Caco-2 (cell line): ENCODE measurements around the gene LRIG1. TPM values are rescaled to one million over a fixed set of nuclear protein-coding genes. Genes with fewer than 3 reads are reported as not detected.

Experiments used
- BruUV-seq: library from RNA; stranded (reverse); fragments of 400-500 nt; replicated peaks from 2 replicates; lab custom pipeline; 2021; lab: Mats Ljungman, UMichigan
- CTCF ChIA-PET: fragments of 300-600 bp; sonication (Branson Sonifier 250); formaldehyde crosslinking; loops from one replicate; lab custom pipeline; 2022; ENCODE audit warnings: antibody characterized with exemption; lab: Charles Lee
- POLR2A ChIA-PET: fragments of 300-600 bp; sonication (Branson Sonifier 250); formaldehyde crosslinking; loops from one replicate; lab custom pipeline; 2022; ENCODE audit warnings: antibody characterized with exemption; lab: Charles Lee
- DNase-seq, 2 experiments: peaks; one replicate each; pipeline versions ENCODE4 v3.0.0 to v3.0.0-alpha.2; 2020 to 2022
- H3K27me3 ChIP-seq: replicated peaks from 2 replicates; pipeline ENCODE4 v1.6.0; 2011; ENCODE audit warnings: low read length; ENCODE audit not compliant: control insufficient read depth, insufficient read depth
- H3K36me3 ChIP-seq: 2 replicates; pipeline ENCODE4 v1.5.1; 2011; ENCODE audit warnings: low read length; ENCODE audit not compliant: control insufficient read depth, insufficient read depth
- H3K4me1 ChIP-seq: fragments of 250-450 bp; sonication (Bioruptor Pico); 2 replicates; pipeline ENCODE4 v1.5.1; 2020; ENCODE audit warnings: mild to moderate bottlenecking
- H3K4me3 ChIP-seq: 2 replicates; pipeline ENCODE4 v1.5.1; 2011; ENCODE audit warnings: low read depth, mild to moderate bottlenecking, control low read depth, low read length
- H3K9me3 ChIP-seq: fragments of 250-450 bp; sonication (Bioruptor Pico); 2 replicates; pipeline ENCODE4 v1.5.1; 2020; ENCODE audit warnings: mild to moderate bottlenecking, moderate library complexity
- H3K27ac Mint-ChIP-seq: one replicate; pipeline ENCODE4 v1.8.0; 2022; ENCODE audit warnings: mixed read lengths; ENCODE audit not compliant: unreplicated experiment
- H3K27me3 Mint-ChIP-seq: one replicate; pipeline ENCODE4 v1.8.0; 2022; ENCODE audit warnings: mixed read lengths; ENCODE audit not compliant: insufficient read depth, unreplicated experiment
- H3K36me3 Mint-ChIP-seq: one replicate; pipeline ENCODE4 v1.8.0; 2022; ENCODE audit warnings: mild to moderate bottlenecking, mixed read lengths; ENCODE audit not compliant: insufficient read depth, unreplicated experiment
- H3K4me1 Mint-ChIP-seq: one replicate; pipeline ENCODE4 v1.8.0; 2022; ENCODE audit warnings: low read depth, mixed read lengths; ENCODE audit not compliant: unreplicated experiment
- H3K4me3 Mint-ChIP-seq: one replicate; pipeline ENCODE4 v1.8.0; 2022; ENCODE audit warnings: mild to moderate bottlenecking, moderate library complexity, mixed read lengths; ENCODE audit not compliant: unreplicated experiment
- H3K9me3 Mint-ChIP-seq: one replicate; pipeline ENCODE4 v1.8.0; 2022; ENCODE audit warnings: mixed read lengths; ENCODE audit not compliant: unreplicated experiment
- intact Hi-C: fragments of 100-400 bp; cut with micrococcal nuclease; formaldehyde crosslinking; loops from one replicate; pipeline ENCODE4 v1.10.0; 2022; ENCODE audit not compliant: unreplicated experiment
- total RNA-seq: library from RNA; stranded (reverse); gene quantifications from 2 replicates; pipeline ENCODE4 v1.2.3, GENCODE V29; 2022
- TF ChIP-seq, protein P1 (sequence below), 2 experiments: fragments of 200-600 bp in 1 of 2; IDR thresholded peaks; 1 replicate in 1 of 2; 2 replicates in 1 of 2; pipeline versions ENCODE4 v1.5.1 to v1.8.0; 2011 to 2022; ENCODE audit warnings: antibody characterized with exemption in 1 of 2, control low read depth in 1 of 2, inconsistent platforms in 1 of 2, low read depth in 1 of 2, low read length in 1 of 2, mild to moderate bottlenecking in 1 of 2, moderate library complexity in 1 of 2; ENCODE audit not compliant: insufficient read depth in 1 of 2, severe bottlenecking in 1 of 2, unreplicated experiment in 1 of 2

LRIG1 gene
- total RNA-seq, 1 experiment from 2014 or later: 43.4 TPM

- H3K4me3 Mint-ChIP-seq: no peak overlapping the region
- CTCF ChIA-PET: no interaction called here
- DNase-seq: no peak
- Histone ChIP-seq H3K4me3 (no peak overlapping the region), H3K27me3 (no peaks in the 10 kb centered on the region), H3K4me1 (no peaks in the 10 kb centered on the region), H3K36me3 (no peaks in the 10 kb centered on the region; the same call in 1 of the 2 replicates), H3K9me3 (no peaks in the 10 kb centered on the region)
- H3K9me3 Mint-ChIP-seq: no peaks in the 10 kb centered on the region
- peaks cover 42% of the 10 kb centered on the region for H3K36me3 Mint-ChIP-seq
- no peaks in the 10 kb centered on the region for H3K27me3 Mint-ChIP-seq
- no TSS peak for BruUV-seq
- H3K27ac Mint-ChIP-seq: no peak overlapping the region
- TF ChIP-seq, protein P1, sequence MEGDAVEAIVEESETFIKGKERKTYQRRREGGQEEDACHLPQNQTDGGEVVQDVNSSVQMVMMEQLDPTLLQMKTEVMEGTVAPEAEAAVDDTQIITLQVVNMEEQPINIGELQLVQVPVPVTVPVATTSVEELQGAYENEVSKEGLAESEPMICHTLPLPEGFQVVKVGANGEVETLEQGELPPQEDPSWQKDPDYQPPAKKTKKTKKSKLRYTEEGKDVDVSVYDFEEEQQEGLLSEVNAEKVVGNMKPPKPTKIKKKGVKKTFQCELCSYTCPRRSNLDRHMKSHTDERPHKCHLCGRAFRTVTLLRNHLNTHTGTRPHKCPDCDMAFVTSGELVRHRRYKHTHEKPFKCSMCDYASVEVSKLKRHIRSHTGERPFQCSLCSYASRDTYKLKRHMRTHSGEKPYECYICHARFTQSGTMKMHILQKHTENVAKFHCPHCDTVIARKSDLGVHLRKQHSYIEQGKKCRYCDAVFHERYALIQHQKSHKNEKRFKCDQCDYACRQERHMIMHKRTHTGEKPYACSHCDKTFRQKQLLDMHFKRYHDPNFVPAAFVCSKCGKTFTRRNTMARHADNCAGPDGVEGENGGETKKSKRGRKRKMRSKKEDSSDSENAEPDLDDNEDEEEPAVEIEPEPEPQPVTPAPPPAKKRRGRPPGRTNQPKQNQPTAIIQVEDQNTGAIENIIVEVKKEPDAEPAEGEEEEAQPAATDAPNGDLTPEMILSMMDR (IDR thresholded peaks at IDR 0.05; ENCODE audit: insufficient read depth in 1 of 2, low read depth in 1 of 2, low read length in 1 of 2, severe bottlenecking in 1 of 2, unreplicated experiment in 1 of 2): no peak
- H3K4me1 Mint-ChIP-seq: no peaks in the 10 kb centered on the region
- POLR2A ChIA-PET: no interaction called here
- intact Hi-C loops: no loop called here
These were observed 44.1 kb downstream of the LRIG1 start for GRCh38 chr3:66456711-66457173.

GRCh38 chr3:66454464-66454859, 46.4 kb downstream of the LRIG1 start:
- Histone ChIP-seq H3K36me3 (peaks cover 1% of the 10 kb centered on the region; the same call in 1 of the 2 replicates), H3K4me1 (no peaks in the 10 kb centered on the region), H3K4me3 (no peak overlapping the region), H3K27me3 (no peaks in the 10 kb centered on the region), H3K9me3 (no peaks in the 10 kb centered on the region)
- TF ChIP-seq, protein P1 (IDR thresholded peaks at IDR 0.05; ENCODE audit: insufficient read depth in 1 of 2, low read depth in 1 of 2, low read length in 1 of 2, severe bottlenecking in 1 of 2, unreplicated experiment in 1 of 2): no peak
- Mint-ChIP-seq H3K36me3 (peaks cover 37% of the 10 kb centered on the region), H3K4me1 (no peaks in the 10 kb centered on the region), H3K27me3 (no peaks in the 10 kb centered on the region), H3K9me3 (no peaks in the 10 kb centered on the region), H3K27ac (no peak overlapping the region), H3K4me3 (no peak overlapping the region)
- POLR2A ChIA-PET: no interaction called here
- no peak for DNase-seq
- intact Hi-C loops: no loop called here
- CTCF ChIA-PET: no interaction called here
- no TSS peak for BruUV-seq

DNA sequence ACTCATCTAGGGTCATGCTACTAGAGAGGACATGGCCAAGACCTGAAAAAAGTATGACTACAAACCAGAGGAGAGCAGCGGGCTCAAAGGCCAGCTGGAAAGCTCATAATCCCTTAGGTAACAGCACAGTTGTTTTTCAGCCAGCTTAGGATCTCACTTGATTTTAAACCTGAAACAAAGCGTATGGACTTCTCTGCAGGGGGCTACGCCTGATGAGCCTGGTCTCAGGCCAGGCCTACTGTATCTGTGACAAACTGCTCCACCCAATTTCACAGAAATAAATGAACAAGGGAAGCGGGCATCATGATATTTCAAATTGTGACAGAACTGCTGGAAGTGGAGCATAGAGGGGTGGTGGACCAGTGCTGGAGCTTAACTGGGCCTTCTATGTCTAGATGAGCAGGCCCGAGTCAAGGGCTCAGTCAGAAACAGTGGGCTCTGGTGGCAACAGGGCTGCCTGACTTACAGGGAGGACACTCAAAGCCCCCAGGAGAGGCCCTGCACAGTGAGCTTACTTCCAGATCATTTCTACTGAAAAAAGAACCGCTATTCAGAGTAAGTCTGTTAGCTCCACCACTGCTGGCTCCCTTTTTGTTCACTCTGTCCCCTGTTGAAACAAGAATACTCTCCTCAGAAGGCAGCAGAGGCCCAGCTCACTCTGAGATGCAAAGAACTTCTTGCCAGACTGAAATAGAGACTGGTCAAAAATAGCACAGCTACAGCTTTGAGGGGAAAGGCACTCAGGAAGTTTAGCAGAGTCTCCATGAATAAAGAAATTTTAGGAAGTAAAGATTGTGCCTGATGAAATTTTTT, 47.0 kb downstream of the LRIG1 start:
- Mint-ChIP-seq H3K36me3 (peaks cover 34% of the 10 kb centered on the region), H3K4me3 (no peak overlapping the region), H3K27ac (no peak overlapping the region), H3K9me3 (no peaks in the 10 kb centered on the region), H3K27me3 (no peaks in the 10 kb centered on the region), H3K4me1 (no peaks in the 10 kb centered on the region)
- CTCF ChIA-PET: no interaction called here
- POLR2A ChIA-PET: no interaction called here
- Histone ChIP-seq H3K9me3 (no peaks in the 10 kb centered on the region), H3K4me3 (no peak overlapping the region), H3K4me1 (no peaks in the 10 kb centered on the region), H3K27me3 (no peaks in the 10 kb centered on the region), H3K36me3 (peaks cover 1% of the 10 kb centered on the region; the same call in 1 of the 2 replicates)
- no peak for DNase-seq
- BruUV-seq: no TSS peak
- intact Hi-C loops: no loop called here
- TF ChIP-seq, protein P1 (IDR thresholded peaks at IDR 0.05; ENCODE audit: insufficient read depth in 1 of 2, low read depth in 1 of 2, low read length in 1 of 2, severe bottlenecking in 1 of 2, unreplicated experiment in 1 of 2): no peak
